ENCODE results near the gene PUSL1.

PUSL1 gene

GRCh38 chr1:1328254-1328653 is 19.9 kb downstream of the PUSL1 start:
- Histone ChIP-seq H2AFZ (ENCODE audit: low read length, unreplicated experiment) (no peak overlapping the region), H3K4me3 (ENCODE audit: low read depth, low read length) (no peak overlapping the region), H3K27me3 (ENCODE audit: insufficient read depth, low read length) (no peaks in the 10 kb centered on the region), H3K27ac (ENCODE audit: low read depth, low read length) (no peak overlapping the region), H3K36me3 (ENCODE audit: insufficient read depth, low read length) (no peaks in the 10 kb centered on the region), H3K79me2 (ENCODE audit: control insufficient read depth, insufficient read depth, low read length, unreplicated experiment) (peaks cover 24% of the 10 kb centered on the region), H3K4me1 (ENCODE audit: control insufficient read depth, insufficient read depth, low read length, unreplicated experiment) (peaks cover 13% of the 10 kb centered on the region)

- Histone ChIP-seq H3K27me3 (ENCODE audit: insufficient read depth, low read length) (no peaks in the 10 kb centered on the region), H3K4me3 (ENCODE audit: low read depth, low read length) (no peak overlapping the region), H3K4me1 (ENCODE audit: control insufficient read depth, insufficient read depth, low read length, unreplicated experiment) (peaks cover 10% of the 10 kb centered on the region), H2AFZ (ENCODE audit: low read length, unreplicated experiment) (no peak overlapping the region), H3K27ac (ENCODE audit: low read depth, low read length) (no peak overlapping the region), H3K36me3 (ENCODE audit: insufficient read depth, low read length) (no peaks in the 10 kb centered on the region), H3K79me2 (ENCODE audit: control insufficient read depth, insufficient read depth, low read length, unreplicated experiment) (peaks cover 15% of the 10 kb centered on the region)
Observed at GRCh38 chr1:1329304-1330210, 21.2 kb downstream of the PUSL1 start.

- Histone ChIP-seq H3K27ac (ENCODE audit: low read depth, low read length) (no peak overlapping the region), H3K79me2 (ENCODE audit: control insufficient read depth, insufficient read depth, low read length, unreplicated experiment) (peaks cover 7% of the 10 kb centered on the region), H3K4me1 (ENCODE audit: control insufficient read depth, insufficient read depth, low read length, unreplicated experiment) (peaks cover 9% of the 10 kb centered on the region), H3K4me3 (ENCODE audit: low read depth, low read length) (no peak overlapping the region), H2AFZ (ENCODE audit: low read length, unreplicated experiment) (no peak overlapping the region), H3K27me3 (ENCODE audit: insufficient read depth, low read length) (no peaks in the 10 kb centered on the region), H3K36me3 (ENCODE audit: insufficient read depth, low read length) (no peaks in the 10 kb centered on the region)
Observed at GRCh38 chr1:1330366-1331067, 22.1 kb downstream of the PUSL1 start.

- Histone ChIP-seq H3K4me1 (ENCODE audit: control insufficient read depth, insufficient read depth, low read length, unreplicated experiment) (peaks cover 3% of the 10 kb centered on the region), H3K27ac (ENCODE audit: low read depth, low read length) (no peak within 1 kb of the TSS), H3K36me3 (ENCODE audit: insufficient read depth, low read length) (no peaks in the 10 kb centered on the region), H3K27me3 (ENCODE audit: insufficient read depth, low read length) (no peaks in the 10 kb centered on the region), H2AFZ (ENCODE audit: low read length, unreplicated experiment) (no peak within 1 kb of the TSS), H3K79me2 (ENCODE audit: control insufficient read depth, insufficient read depth, low read length, unreplicated experiment) (no peaks in the 10 kb centered on the region), H3K4me3 (ENCODE audit: low read depth, low read length) (no peak within 1 kb of the TSS)
Observed at GRCh38 chr1:1331068-1331965, 22.9 kb downstream of the PUSL1 start, which contains the start of gene TAS1R3. Gene TAS1R3 (plus strand): TSS chr1:1331280. CDS start chr1:1331346, 66 bp downstream.

DNA sequence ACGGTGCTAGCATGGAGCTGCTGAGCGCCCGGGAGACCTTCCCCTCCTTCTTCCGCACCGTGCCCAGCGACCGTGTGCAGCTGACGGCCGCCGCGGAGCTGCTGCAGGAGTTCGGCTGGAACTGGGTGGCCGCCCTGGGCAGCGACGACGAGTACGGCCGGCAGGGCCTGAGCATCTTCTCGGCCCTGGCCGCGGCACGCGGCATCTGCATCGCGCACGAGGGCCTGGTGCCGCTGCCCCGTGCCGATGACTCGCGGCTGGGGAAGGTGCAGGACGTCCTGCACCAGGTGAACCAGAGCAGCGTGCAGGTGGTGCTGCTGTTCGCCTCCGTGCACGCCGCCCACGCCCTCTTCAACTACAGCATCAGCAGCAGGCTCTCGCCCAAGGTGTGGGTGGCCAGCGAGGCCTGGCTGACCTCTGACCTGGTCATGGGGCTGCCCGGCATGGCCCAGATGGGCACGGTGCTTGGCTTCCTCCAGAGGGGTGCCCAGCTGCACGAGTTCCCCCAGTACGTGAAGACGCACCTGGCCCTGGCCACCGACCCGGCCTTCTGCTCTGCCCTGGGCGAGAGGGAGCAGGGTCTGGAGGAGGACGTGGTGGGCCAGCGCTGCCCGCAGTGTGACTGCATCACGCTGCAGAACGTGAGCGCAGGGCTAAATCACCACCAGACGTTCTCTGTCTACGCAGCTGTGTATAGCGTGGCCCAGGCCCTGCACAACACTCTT is 23.8 kb downstream of the PUSL1 start:
- H3K27ac ChIP-seq (ENCODE audit: low read depth, low read length) = no peak overlapping the region
- no peak overlapping the region for H2AFZ ChIP-seq (ENCODE audit: low read length, unreplicated experiment)
- H3K36me3 ChIP-seq (ENCODE audit: insufficient read depth, low read length) = no peaks in the 10 kb centered on the region
- no peak overlapping the region for H3K4me3 ChIP-seq (ENCODE audit: low read depth, low read length)
- peaks cover 3% of the 10 kb centered on the region for H3K4me1 ChIP-seq (ENCODE audit: control insufficient read depth, insufficient read depth, low read length, unreplicated experiment)
- no peaks in the 10 kb centered on the region for H3K79me2 ChIP-seq (ENCODE audit: control insufficient read depth, insufficient read depth, low read length, unreplicated experiment)
- no peaks in the 10 kb centered on the region for H3K27me3 ChIP-seq (ENCODE audit: insufficient read depth, low read length)

DNA sequence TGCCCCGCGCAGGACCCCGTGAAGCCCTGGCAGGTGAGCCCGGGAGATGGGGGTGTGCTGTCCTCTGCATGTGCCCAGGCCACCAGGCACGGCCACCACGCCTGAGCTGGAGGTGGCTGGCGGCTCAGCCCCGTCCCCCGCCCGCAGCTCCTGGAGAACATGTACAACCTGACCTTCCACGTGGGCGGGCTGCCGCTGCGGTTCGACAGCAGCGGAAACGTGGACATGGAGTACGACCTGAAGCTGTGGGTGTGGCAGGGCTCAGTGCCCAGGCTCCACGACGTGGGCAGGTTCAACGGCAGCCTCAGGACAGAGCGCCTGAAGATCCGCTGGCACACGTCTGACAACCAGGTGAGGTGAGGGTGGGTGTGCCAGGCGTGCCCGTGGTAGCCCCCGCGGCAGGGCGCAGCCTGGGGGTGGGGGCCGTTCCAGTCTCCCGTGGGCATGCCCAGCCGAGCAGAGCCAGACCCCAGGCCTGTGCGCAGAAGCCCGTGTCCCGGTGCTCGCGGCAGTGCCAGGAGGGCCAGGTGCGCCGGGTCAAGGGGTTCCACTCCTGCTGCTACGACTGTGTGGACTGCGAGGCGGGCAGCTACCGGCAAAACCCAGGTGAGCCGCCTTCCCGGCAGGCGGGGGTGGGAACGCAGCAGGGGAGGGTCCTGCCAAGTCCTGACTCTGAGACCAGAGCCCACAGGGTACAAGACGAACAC is 24.5 kb downstream of the PUSL1 start:
- Histone ChIP-seq H3K4me1 (ENCODE audit: control insufficient read depth, insufficient read depth, low read length, unreplicated experiment) (peaks cover 3% of the 10 kb centered on the region), H3K27ac (ENCODE audit: low read depth, low read length) (no peak overlapping the region), H3K4me3 (ENCODE audit: low read depth, low read length) (no peak overlapping the region), H2AFZ (ENCODE audit: low read length, unreplicated experiment) (no peak overlapping the region), H3K27me3 (ENCODE audit: insufficient read depth, low read length) (no peaks in the 10 kb centered on the region), H3K36me3 (ENCODE audit: insufficient read depth, low read length) (peaks cover 2% of the 10 kb centered on the region; the same call in 1 of the 2 replicates), H3K79me2 (ENCODE audit: control insufficient read depth, insufficient read depth, low read length, unreplicated experiment) (no peaks in the 10 kb centered on the region)

- no peak overlapping the region for H3K27ac ChIP-seq (ENCODE audit: low read depth, low read length)
- peaks cover 3% of the 10 kb centered on the region for H3K4me1 ChIP-seq (ENCODE audit: control insufficient read depth, insufficient read depth, low read length, unreplicated experiment)
- H3K79me2 ChIP-seq (ENCODE audit: control insufficient read depth, insufficient read depth, low read length, unreplicated experiment) = no peaks in the 10 kb centered on the region
- peaks cover 3% of the 10 kb centered on the region; the same call in 1 of the 2 replicates for H3K36me3 ChIP-seq (ENCODE audit: insufficient read depth, low read length)
- H2AFZ ChIP-seq (ENCODE audit: low read length, unreplicated experiment) = no peak overlapping the region
- no peaks in the 10 kb centered on the region for H3K27me3 ChIP-seq (ENCODE audit: insufficient read depth, low read length)
- no peak overlapping the region for H3K4me3 ChIP-seq (ENCODE audit: low read depth, low read length)
Observed at GRCh38 chr1:1333551-1334241, 25.3 kb downstream of the PUSL1 start.

- Histone ChIP-seq H3K27ac (ENCODE audit: low read depth, low read length) (no peak overlapping the region), H3K27me3 (ENCODE audit: insufficient read depth, low read length) (no peaks in the 10 kb centered on the region), H3K36me3 (ENCODE audit: insufficient read depth, low read length) (peaks cover 3% of the 10 kb centered on the region; the same call in 1 of the 2 replicates), H3K79me2 (ENCODE audit: control insufficient read depth, insufficient read depth, low read length, unreplicated experiment) (no peaks in the 10 kb centered on the region), H3K4me1 (ENCODE audit: control insufficient read depth, insufficient read depth, low read length, unreplicated experiment) (peaks cover 3% of the 10 kb centered on the region), H2AFZ (ENCODE audit: low read length, unreplicated experiment) (no peak overlapping the region), H3K4me3 (ENCODE audit: low read depth, low read length) (no peak overlapping the region)
Observed at GRCh38 chr1:1334835-1335234, 26.4 kb downstream of the PUSL1 start.

- peaks cover 3% of the 10 kb centered on the region; the same call in 1 of the 2 replicates for H3K36me3 ChIP-seq (ENCODE audit: insufficient read depth, low read length)
- H3K4me3 ChIP-seq (ENCODE audit: low read depth, low read length) = no peak overlapping the region
- H3K79me2 ChIP-seq (ENCODE audit: control insufficient read depth, insufficient read depth, low read length, unreplicated experiment) = no peaks in the 10 kb centered on the region
- H3K27me3 ChIP-seq (ENCODE audit: insufficient read depth, low read length) = no peaks in the 10 kb centered on the region
- peaks cover 3% of the 10 kb centered on the region for H3K4me1 ChIP-seq (ENCODE audit: control insufficient read depth, insufficient read depth, low read length, unreplicated experiment)
- H3K27ac ChIP-seq (ENCODE audit: low read depth, low read length) = no peak overlapping the region
- no peak overlapping the region for H2AFZ ChIP-seq (ENCODE audit: low read length, unreplicated experiment)
Observed at GRCh38 chr1:1335283-1335682, 26.9 kb downstream of the PUSL1 start.

All from ACC112 (cell line).